IMR-90 (cell line): Measurements from ENCODE around the gene RAB11A. TPM values are rescaled to one million over a fixed set of nuclear protein-coding genes. Genes with fewer than 3 reads are reported as not detected.

Source experiments
- ATAC-seq: fragments of 200-7000 bp; cut with Tn5 transposase; 2 replicates; pipeline ENCODE4 v1.9.1; 2020; ENCODE audit warnings: low read depth, mild to moderate bottlenecking, moderate library complexity
- BruUV-seq: library from RNA; stranded (reverse); fragments of 400-500 nt; replicated peaks from 2 replicates; lab custom pipeline; 2021; lab: Mats Ljungman, UMichigan
- CTCF ChIA-PET: fragments of 300-600 bp; formaldehyde crosslinking; extraction: SDS; loops from one replicate; lab custom pipeline; 2021; ENCODE audit warnings: antibody characterized with exemption; lab: Yijun Ruan, JAX
- POLR2A ChIA-PET: fragments of 300-600 bp; sonication (Branson Sonifier 250); formaldehyde crosslinking; loops from one replicate; lab custom pipeline; 2022; ENCODE audit warnings: antibody characterized with exemption; ENCODE audit not compliant: unreplicated experiment; lab: Charles Lee
- DNase-seq: peaks from one replicate; pipeline ENCODE4 v3.0.0; 2013
- H2AFZ ChIP-seq: replicated peaks from 2 replicates; pipeline ENCODE3; 2013; ENCODE audit warnings: low read length, mild to moderate bottlenecking; ENCODE audit not compliant: poor library complexity
- H2AK5ac ChIP-seq: 2 replicates; pipeline ENCODE4 v1.6.1; 2013; ENCODE audit warnings: low read depth, low read length, inconsistent platforms
- H2AK9ac ChIP-seq: replicated peaks from 2 replicates; pipeline ENCODE3; 2013; ENCODE audit warnings: mild to moderate bottlenecking, low read depth, low read length, moderate library complexity; ENCODE audit not compliant: poor library complexity
- H2BK120ac ChIP-seq: 2 replicates; pipeline ENCODE4 v1.6.1; 2013; ENCODE audit warnings: low read depth, low read length, inconsistent platforms
- H2BK15ac ChIP-seq: 3 replicates; pipeline ENCODE4 v1.6.1; 2013; ENCODE audit warnings: low read depth, low read length, inconsistent platforms
- H2BK20ac ChIP-seq: 2 replicates; pipeline ENCODE4 v1.6.1; 2013; ENCODE audit warnings: low read depth, mild to moderate bottlenecking, inconsistent platforms, low read length, moderate library complexity
- H2BK5ac ChIP-seq: 2 replicates; pipeline ENCODE4 v1.6.1; 2013; ENCODE audit warnings: mild to moderate bottlenecking, low read depth, low read length, inconsistent platforms; ENCODE audit not compliant: poor library complexity, severe bottlenecking
- H3K14ac ChIP-seq: replicated peaks from 2 replicates; pipeline ENCODE4 v1.6.1; 2013; ENCODE audit warnings: low read depth, low read length, inconsistent platforms
- H3K18ac ChIP-seq: 2 replicates; pipeline ENCODE4 v1.6.1; 2013; ENCODE audit warnings: low read depth, low read length, control low read depth
- H3K23ac ChIP-seq: 2 replicates; pipeline ENCODE4 v1.6.1; 2013; ENCODE audit warnings: low read depth, low read length, inconsistent platforms
- H3K27ac ChIP-seq: 2 replicates; pipeline ENCODE4 v1.5.1; 2013; ENCODE audit warnings: mild to moderate bottlenecking, control low read depth, low read length; ENCODE audit not compliant: insufficient read depth
- H3K27me3 ChIP-seq: 2 replicates; pipeline ENCODE4 v1.6.1; 2013; ENCODE audit warnings: low read length; ENCODE audit not compliant: control insufficient read depth, insufficient read depth
- H3K36me3 ChIP-seq: 2 replicates; pipeline ENCODE4 v1.6.1; 2013; ENCODE audit warnings: low read length, mixed read lengths; ENCODE audit not compliant: control insufficient read depth, insufficient read depth
- H3K4ac ChIP-seq: 2 replicates; pipeline ENCODE4 v1.6.1; 2013; ENCODE audit warnings: low read depth, low read length, inconsistent platforms
- H3K4me1 ChIP-seq: 2 replicates; pipeline ENCODE4 v1.6.1; 2013; ENCODE audit warnings: low read length, mixed read lengths; ENCODE audit not compliant: control insufficient read depth, insufficient read depth
- H3K4me2 ChIP-seq: 2 replicates; pipeline ENCODE4 v1.6.1; 2013; ENCODE audit warnings: low read depth, mild to moderate bottlenecking, control low read depth, low read length, moderate library complexity
- H3K4me3 ChIP-seq: 2 replicates; pipeline ENCODE4 v1.5.1; 2013; ENCODE audit warnings: low read depth, mild to moderate bottlenecking, control low read depth, low read length, moderate library complexity; ENCODE audit not compliant: insufficient read depth
- H3K56ac ChIP-seq: 2 replicates; pipeline ENCODE4 v1.6.1; 2013; ENCODE audit warnings: low read length, inconsistent platforms; ENCODE audit not compliant: insufficient read depth; ENCODE audit errors: extremely low read depth
- H3K79me1 ChIP-seq, 2 experiments: 2 replicates each; pipeline ENCODE4 v1.6.1; 2013; ENCODE audit warnings: low read length in 2 of 2, inconsistent platforms in 1 of 2, low read depth in 1 of 2
- H3K9ac ChIP-seq: 2 replicates; pipeline ENCODE4 v1.6.1; 2013; ENCODE audit warnings: low read depth, low read length, control low read depth
- H3K9me1 ChIP-seq: 2 replicates; pipeline ENCODE4 v1.6.1; 2013; ENCODE audit warnings: low read length, inconsistent platforms; ENCODE audit not compliant: insufficient read depth
- H3K9me3 ChIP-seq: 2 replicates; pipeline ENCODE4 v1.6.1; 2013; ENCODE audit warnings: low read length; ENCODE audit not compliant: control insufficient read depth, insufficient read depth
- H4K20me1 ChIP-seq: 2 replicates; pipeline ENCODE4 v1.6.1; 2013; ENCODE audit warnings: low read length, inconsistent platforms; ENCODE audit not compliant: insufficient read depth
- H4K5ac ChIP-seq: 2 replicates; pipeline ENCODE4 v1.6.1; 2013; ENCODE audit warnings: mild to moderate bottlenecking, low read depth, low read length, control low read depth
- H4K8ac ChIP-seq, 2 experiments: 2 replicates each; pipeline ENCODE4 v1.6.1; 2013; ENCODE audit warnings: low read depth in 2 of 2, low read length in 2 of 2, control low read depth in 1 of 2, inconsistent platforms in 1 of 2
- H4K91ac ChIP-seq: 2 replicates; pipeline ENCODE4 v1.6.1; 2013; ENCODE audit warnings: low read depth, low read length, inconsistent platforms; ENCODE audit not compliant: insufficient read depth
- CTCF ChIP-seq: conservative IDR thresholded peaks from 2 replicates; pipeline ENCODE4 v1.5.1; 2012; ENCODE audit warnings: mild to moderate bottlenecking, low read depth, low read length, improper control_type of control experiment
- ELK1 ChIP-seq: fragments of 150-350 bp; IDR thresholded peaks from 2 replicates; pipeline ENCODE4 v1.6.1; 2016; ENCODE audit warnings: low read depth, mild to moderate bottlenecking, low read length, moderate library complexity, borderline replicate concordance
- FOS ChIP-seq: fragments of 150-350 bp; IDR thresholded peaks from 2 replicates; pipeline ENCODE4 v1.6.1; 2016; ENCODE audit warnings: low read depth, low read length
- MAFK ChIP-seq: IDR thresholded peaks from 2 replicates; pipeline ENCODE4 v1.6.1; 2012; ENCODE audit warnings: low read depth, low read length, improper control_type of control experiment
- MAZ ChIP-seq: IDR thresholded peaks from 2 replicates; pipeline ENCODE4 v1.6.1; 2012; ENCODE audit warnings: low read depth, mild to moderate bottlenecking, low read length, improper control_type of control experiment, moderate library complexity, borderline replicate concordance
- POLR2A ChIP-seq: IDR thresholded peaks from 2 replicates; pipeline ENCODE4 v1.6.1; 2012; ENCODE audit warnings: mild to moderate bottlenecking, low read depth, low read length
- RCOR1 ChIP-seq: IDR thresholded peaks from 2 replicates; pipeline ENCODE4 v1.6.1; 2012; ENCODE audit warnings: mild to moderate bottlenecking, low read length, improper control_type of control experiment; ENCODE audit not compliant: insufficient replicate concordance
- RFX5 ChIP-seq: IDR thresholded peaks from 2 replicates; pipeline ENCODE4 v1.8.0; 2012; ENCODE audit warnings: low read depth, mild to moderate bottlenecking, low read length, moderate library complexity
- WGBS, 2 experiments: methylation state at CpG; one replicate each; pipeline versions ENCODE4 v1.1.5 to v1.1.7; 2013; ENCODE audit warnings: missing lambda C conversion rate in 2 of 2; ENCODE audit not compliant: insufficient read length in 1 of 2; ENCODE audit errors: extremely low coverage in 2 of 2; 5-methylcytosine and 5-hydroxymethylcytosine counted together
- dilution Hi-C: fragments of 300-500 bp; cut with HindIII; formaldehyde crosslinking; loops from one replicate; pipeline ENCODE4 v1.14.3; 2018; ENCODE audit warnings: low sequenced_read_pairs; ENCODE audit not compliant: unreplicated experiment
- in situ Hi-C: fragments of 300-500 bp; cut with MboI; formaldehyde crosslinking; loops from 3 replicates; pipeline ENCODE4 v1.14.3; 2019; ENCODE audit warnings: low sequenced_read_pairs, inconsistent platforms, mixed read lengths
- intact Hi-C: fragments of 100-400 bp; cut with micrococcal nuclease; formaldehyde crosslinking; loops from 2 replicates; pipeline ENCODE4 v1.10.0; 2022
- polyA plus RNA-seq, 3 experiments: library from polyadenylated mRNA; depleted of rRNA; stranded (reverse); fragments of >200 nt; gene quantifications; 2 replicates each; pipeline ENCODE4 v1.2.3, GENCODE V29; 2012; ENCODE audit warnings: low replicate concordance in 1 of 3
- total RNA-seq: library from RNA; depleted of rRNA; stranded (reverse); fragments of >200 nt; gene quantifications from 2 replicates; pipeline ENCODE4 v1.2.3, GENCODE V29; 2012
- TF ChIP-seq, protein P1 (sequence below): fragments of 150-350 bp; IDR thresholded peaks from 2 replicates; pipeline ENCODE4 v1.6.1; 2017; ENCODE audit warnings: mild to moderate bottlenecking, antibody characterized with exemption, low read length, low read depth

The RAB11A gene
- total and polyA plus RNA-seq, 2 of the 4 experiments (the other 2 are of a cell fraction) = 341 to 462 TPM

DNA sequence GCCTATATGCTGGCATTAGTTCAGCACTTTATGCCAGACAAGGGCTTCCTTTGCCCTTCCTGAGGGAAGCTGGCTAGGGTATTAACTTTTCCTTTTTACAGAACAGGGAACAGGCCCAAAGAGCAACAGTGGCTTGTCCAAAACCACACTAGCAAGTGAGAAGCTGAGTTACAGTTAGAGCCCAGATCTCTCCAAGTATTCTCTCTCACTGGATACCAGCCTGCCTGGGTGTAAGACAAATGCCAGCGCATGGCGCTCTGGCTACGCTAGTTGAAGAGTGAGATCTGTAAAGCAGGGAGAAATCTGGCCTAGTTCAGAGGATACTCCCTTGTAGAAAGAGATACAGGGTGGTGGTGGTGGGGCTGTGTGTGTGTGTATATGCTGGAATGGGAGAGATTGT is 38.4 kb downstream of the RAB11A start:
- no TSS peak for BruUV-seq
- Histone ChIP-seq H3K9ac (no peak overlapping the region), H2AK9ac (no peak overlapping the region), H4K5ac (no peak overlapping the region), H3K36me3 (peaks cover 35% of the 10 kb centered on the region), H3K56ac (no peak overlapping the region), H3K4ac (no peak overlapping the region), H2BK20ac (no peak overlapping the region), H4K8ac (no peak overlapping the region), H4K91ac (no peak overlapping the region), H3K27me3 (no peaks in the 10 kb centered on the region), H3K79me1 (peaks cover 0 to 22% of the 10 kb centered on the region in 2 experiments; a peak in 3 of 4 replicates), H2BK5ac (no peak overlapping the region), H3K9me1 (peaks cover 16% of the 10 kb centered on the region), H3K14ac (no peak overlapping the region), H2AK5ac (no peak overlapping the region), H3K4me3 (no peak overlapping the region), H3K9me3 (no peaks in the 10 kb centered on the region), H3K4me2 (no peak overlapping the region), H3K18ac (no peak overlapping the region), H4K20me1 (no peaks in the 10 kb centered on the region; the same call in 1 of the 2 replicates), H3K23ac (no peak overlapping the region), H2BK120ac (no peak overlapping the region), H2BK15ac (no peak overlapping the region), H3K4me1 (peaks cover 3% of the 10 kb centered on the region; the same call in 1 of the 2 replicates), H2AFZ (no peak overlapping the region), H3K27ac (no peak overlapping the region)
- ChIA-PET CTCF (no interaction called here), POLR2A (no interaction called here)
- TF ChIP-seq MAFK = no peak
- no peak for TF ChIP-seq ELK1
- no peak for TF ChIP-seq RCOR1
- no peak for TF ChIP-seq FOS
- no peak for TF ChIP-seq CTCF
- no peak for TF ChIP-seq MAZ
- TF ChIP-seq, protein P1, sequence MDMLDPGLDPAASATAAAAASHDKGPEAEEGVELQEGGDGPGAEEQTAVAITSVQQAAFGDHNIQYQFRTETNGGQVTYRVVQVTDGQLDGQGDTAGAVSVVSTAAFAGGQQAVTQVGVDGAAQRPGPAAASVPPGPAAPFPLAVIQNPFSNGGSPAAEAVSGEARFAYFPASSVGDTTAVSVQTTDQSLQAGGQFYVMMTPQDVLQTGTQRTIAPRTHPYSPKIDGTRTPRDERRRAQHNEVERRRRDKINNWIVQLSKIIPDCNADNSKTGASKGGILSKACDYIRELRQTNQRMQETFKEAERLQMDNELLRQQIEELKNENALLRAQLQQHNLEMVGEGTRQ = no peak
- no peak for TF ChIP-seq POLR2A
- TF ChIP-seq RFX5 = no peak
- in situ Hi-C loops (loop anchor here (25.0 kb wide), 1 partner anchor 580 kb away; the partner anchor contains the start of gene SNAPC5), intact Hi-C loops (no loop called here), dilution Hi-C loops (no loop called here)
- ATAC-seq (no peak), DNase-seq (no peak)
- no CpG with 5 or more reads among the region's 3 CpGs for whole genome bisulfite sequencing, 2 experiments
